HCT116 (cell line): Measurements from ENCODE around the gene VANGL2. TPM values are rescaled to one million over a fixed set of nuclear protein-coding genes. Genes with fewer than 3 reads are reported as not detected.

Experiments used
- ATAC-seq: fragments of 200-7000 bp; cut with Tn5 transposase; 2 replicates; pipeline ENCODE4 v1.9.1; 2020; ENCODE audit warnings: mild to moderate bottlenecking, moderate library complexity
- BruUV-seq: library from RNA; stranded (reverse); fragments of 400-500 nt; replicated peaks from 2 replicates; lab custom pipeline; 2021; lab: Mats Ljungman, UMichigan
- CTCF ChIA-PET: fragments of 300-600 bp; sonication (Branson Sonifier 250); formaldehyde crosslinking; loops from one replicate; lab custom pipeline; 2021; ENCODE audit warnings: antibody characterized with exemption; lab: Charles Lee
- POLR2A ChIA-PET: fragments of 300-600, 350-600 bp; sonication (Branson Sonifier 250); formaldehyde crosslinking; loops from one replicate; lab custom pipeline; 2021; ENCODE audit warnings: antibody characterized with exemption; lab: Charles Lee
- RAD21 ChIA-PET, 2 experiments: fragments of 300-600 bp; sonication (Branson Sonifier 250); formaldehyde crosslinking; loops; one replicate each; lab custom pipeline; 2023; ENCODE audit warnings: low total read pairs in 2 of 2; ENCODE audit not compliant: uncharacterized antibody in 2 of 2, unreplicated experiment in 2 of 2, low non-redundant PET in 1 of 2; lab: Charles Lee
- DNase-seq: peaks from one replicate; pipeline ENCODE4 v3.0.0-alpha.2; 2010; ENCODE audit warnings: low read depth, low spot score
- H2AFZ ChIP-seq: fragments of 200-600 bp; shearing (Covaris generic), sonication (generic); 2 replicates; pipeline ENCODE4 v1.6.1; 2017; ENCODE audit warnings: low read depth, mixed run types, mixed read lengths, antibody characterized with exemption, low read length; ENCODE audit not compliant: poor library complexity, severe bottlenecking
- H3K27ac ChIP-seq: 2 replicates; pipeline ENCODE4 v1.5.1; 2012; ENCODE audit warnings: low read depth, low read length
- H3K27me3 ChIP-seq: fragments of 200-600 bp; sonication (generic); 2 replicates; pipeline ENCODE4 v1.6.1; 2016; ENCODE audit warnings: mixed run types, low read length, mixed read lengths; ENCODE audit not compliant: insufficient read depth
- H3K36me3 ChIP-seq, 2 experiments: fragments of 200-500 bp in 1 of 2; fragments of 200-600 bp in 1 of 2; sonication (Bioruptor generic) in 1 of 2; sonication (generic) in 1 of 2; 2 replicates each; pipeline versions ENCODE4 v1.5.1 to v1.6.1; 2014 to 2016; ENCODE audit warnings: low read length in 2 of 2, inconsistent platforms in 1 of 2, mixed read lengths in 1 of 2, mixed run types in 1 of 2; ENCODE audit not compliant: insufficient read depth in 2 of 2, control insufficient read depth in 1 of 2
- H3K4me1 ChIP-seq, 2 experiments: fragments of 200-600 bp in 1 of 2; sonication (generic) in 1 of 2; 2 replicates each; pipeline versions ENCODE4 v1.5.1 to v1.6.1; 2012 to 2017; ENCODE audit warnings: low read length in 2 of 2, inconsistent platforms in 1 of 2, mild to moderate bottlenecking in 1 of 2, mixed read lengths in 1 of 2, mixed run types in 1 of 2, moderate library complexity in 1 of 2; ENCODE audit not compliant: insufficient read depth in 2 of 2, control insufficient read depth in 1 of 2
- H3K4me2 ChIP-seq: fragments of 200-600 bp; sonication (generic); 2 replicates; pipeline ENCODE4 v1.6.1; 2017; ENCODE audit warnings: mixed run types, low read length, mixed read lengths
- H3K4me3 ChIP-seq, 2 experiments: fragments of 200-600 bp in 1 of 2; sonication (generic) in 1 of 2; replicated peaks in 1 of 2; 2 replicates each; pipeline ENCODE4 v1.5.1; 2011 to 2016; ENCODE audit warnings: low read length in 2 of 2, control low read depth in 1 of 2, low read depth in 1 of 2, mild to moderate bottlenecking in 1 of 2, mixed read lengths in 1 of 2, mixed run types in 1 of 2
- H3K79me2 ChIP-seq: fragments of 200-600 bp; sonication (generic); 2 replicates; pipeline ENCODE4 v1.6.1; 2017; ENCODE audit warnings: mild to moderate bottlenecking, mixed run types, low read length, moderate library complexity, mixed read lengths; ENCODE audit not compliant: insufficient read depth
- H3K9ac ChIP-seq: fragments of 200-600 bp; sonication (generic); 2 replicates; pipeline ENCODE4 v1.6.1; 2016; ENCODE audit warnings: low read length, mixed read lengths
- H3K9me2 ChIP-seq: fragments of 200-600 bp; sonication (generic), shearing (Covaris generic); 2 replicates; pipeline ENCODE4 v1.6.1; 2017; ENCODE audit warnings: mixed run types, mild to moderate bottlenecking, moderate library complexity; ENCODE audit not compliant: insufficient read depth
- H3K9me3 ChIP-seq, 2 experiments: fragments of 200-500 bp in 1 of 2; fragments of 200-600 bp in 1 of 2; sonication (Bioruptor generic) in 1 of 2; sonication (generic) in 1 of 2; 2 replicates each; pipeline ENCODE4 v1.6.1; 2014 to 2017; ENCODE audit warnings: low read length in 2 of 2, mixed read lengths in 2 of 2, inconsistent platforms in 1 of 2, low read depth in 1 of 2, mild to moderate bottlenecking in 1 of 2, mixed run types in 1 of 2, moderate library complexity in 1 of 2; ENCODE audit not compliant: control insufficient read depth in 1 of 2, insufficient read depth in 1 of 2
- H4K20me1 ChIP-seq: fragments of 200-600 bp; sonication (generic), shearing (Covaris generic); 2 replicates; pipeline ENCODE4 v1.6.1; 2017; ENCODE audit warnings: mixed run types, mild to moderate bottlenecking, moderate library complexity; ENCODE audit not compliant: insufficient read depth
- CEBPB ChIP-seq: IDR thresholded peaks from 2 replicates; pipeline ENCODE4 v1.6.1; 2012; ENCODE audit warnings: low read depth
- EGR1 ChIP-seq: IDR thresholded peaks from 2 replicates; pipeline ENCODE4 v1.6.1; 2012; ENCODE audit warnings: low read depth
- EZH2 ChIP-seq: fragments of 200-600 bp; sonication (generic); IDR thresholded peaks from 2 replicates; pipeline ENCODE4 v1.6.1; 2017; ENCODE audit warnings: antibody characterized with exemption, mixed run types
- FOSL1 ChIP-seq: IDR thresholded peaks from 2 replicates; pipeline ENCODE4 v1.6.1; 2012; ENCODE audit warnings: low read depth
- POLR2A ChIP-seq: IDR thresholded peaks from 2 replicates; pipeline ENCODE4 v1.7.0; 2011; ENCODE audit warnings: borderline replicate concordance; ENCODE audit not compliant: insufficient read depth, insufficient read length; ENCODE audit errors: extremely low read depth
- POLR2AphosphoS5 ChIP-seq: IDR thresholded peaks from 2 replicates; pipeline ENCODE4 v1.6.1; 2011; ENCODE audit warnings: mild to moderate bottlenecking, low read depth, low read length, moderate library complexity
- RAD21 ChIP-seq: IDR thresholded peaks from 2 replicates; pipeline ENCODE4 v1.6.1; 2012; ENCODE audit warnings: low read depth, mild to moderate bottlenecking
- SP1 ChIP-seq: IDR thresholded peaks from 2 replicates; pipeline ENCODE4 v1.6.1; 2012; ENCODE audit warnings: low read depth
- ZBTB33 ChIP-seq: IDR thresholded peaks from 2 replicates; pipeline ENCODE4 v1.6.1; 2011; ENCODE audit warnings: mild to moderate bottlenecking, low read length, moderate library complexity; ENCODE audit not compliant: insufficient replicate concordance; ENCODE audit errors: extremely low read depth
- ZFX ChIP-seq: fragments of 450-650 bp; IDR thresholded peaks from 2 replicates; pipeline ENCODE4 v1.6.1; 2017
- intact Hi-C: fragments of 100-400 bp; cut with micrococcal nuclease; formaldehyde crosslinking; loops from 2 replicates; pipeline ENCODE4 v1.10.0; 2022
- total RNA-seq: library from RNA; stranded (reverse); gene quantifications from one replicate; pipeline ENCODE4 v1.2.1, GENCODE V29; 2021; ENCODE audit not compliant: unreplicated experiment
- TF ChIP-seq, protein P1 (sequence below): IDR thresholded peaks from 2 replicates; pipeline ENCODE4 v1.6.1; 2012
- TF ChIP-seq, protein P2 (sequence below): IDR thresholded peaks from 2 replicates; pipeline ENCODE4 v1.6.1; 2012; ENCODE audit warnings: low read depth

The VANGL2 gene
- total RNA-seq, 1 experiment from 2014 or later, result 1.1 TPM

DNA sequence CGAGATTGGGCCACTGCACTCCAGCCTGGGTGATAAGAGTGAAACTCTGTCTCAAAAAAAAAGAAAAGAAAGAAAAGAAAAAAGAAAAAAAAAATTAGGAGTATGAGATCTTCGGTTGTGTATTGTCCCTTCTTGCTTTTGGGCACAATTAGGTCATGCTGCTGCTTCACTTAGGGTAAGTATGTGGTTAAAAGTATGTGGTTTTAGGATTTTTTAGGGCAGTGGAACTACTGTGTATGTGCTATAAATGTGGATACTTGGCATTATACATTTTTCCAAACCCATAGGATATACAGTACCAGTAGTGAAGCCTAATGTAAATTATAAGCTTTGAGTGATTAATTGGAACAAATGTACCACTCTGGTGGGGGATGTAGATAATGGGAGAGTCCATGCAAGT is 31.2 kb downstream of the VANGL2 start:
- no peaks in the 10 kb centered on the region for H3K27me3 ChIP-seq
- H3K4me3 ChIP-seq, result no peak overlapping the region
- H3K27ac ChIP-seq, result no peak overlapping the region
- DNase-seq (no peak), ATAC-seq (no peak)
- no TSS peak for BruUV-seq
- RAD21 ChIA-PET, result no interaction called here
- no peaks in the 10 kb centered on the region for H3K9me3 ChIP-seq
- H3K36me3 ChIP-seq, result no peaks in the 10 kb centered on the region
- H4K20me1 ChIP-seq, result no peaks in the 10 kb centered on the region
- POLR2A ChIA-PET, result no interaction called here
- H3K9ac ChIP-seq, result no peak overlapping the region
- peaks cover 0 to 4% of the 10 kb centered on the region in 2 experiments; a peak in 1 of 4 replicates for H3K4me1 ChIP-seq
- H3K9me2 ChIP-seq, result no peaks in the 10 kb centered on the region
- no peak overlapping the region for H3K4me2 ChIP-seq
- CTCF ChIA-PET, result no interaction called here
- intact Hi-C loops, result no loop called here
- TF ChIP-seq ZBTB33, result no peak
- TF ChIP-seq, protein P1, sequence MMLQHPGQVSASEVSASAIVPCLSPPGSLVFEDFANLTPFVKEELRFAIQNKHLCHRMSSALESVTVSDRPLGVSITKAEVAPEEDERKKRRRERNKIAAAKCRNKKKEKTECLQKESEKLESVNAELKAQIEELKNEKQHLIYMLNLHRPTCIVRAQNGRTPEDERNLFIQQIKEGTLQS, result no peak
- TF ChIP-seq EGR1, result no peak
- no peak for TF ChIP-seq CEBPB
- no peak for TF ChIP-seq FOSL1
- no peak for TF ChIP-seq ZFX
- TF ChIP-seq, protein P2, sequence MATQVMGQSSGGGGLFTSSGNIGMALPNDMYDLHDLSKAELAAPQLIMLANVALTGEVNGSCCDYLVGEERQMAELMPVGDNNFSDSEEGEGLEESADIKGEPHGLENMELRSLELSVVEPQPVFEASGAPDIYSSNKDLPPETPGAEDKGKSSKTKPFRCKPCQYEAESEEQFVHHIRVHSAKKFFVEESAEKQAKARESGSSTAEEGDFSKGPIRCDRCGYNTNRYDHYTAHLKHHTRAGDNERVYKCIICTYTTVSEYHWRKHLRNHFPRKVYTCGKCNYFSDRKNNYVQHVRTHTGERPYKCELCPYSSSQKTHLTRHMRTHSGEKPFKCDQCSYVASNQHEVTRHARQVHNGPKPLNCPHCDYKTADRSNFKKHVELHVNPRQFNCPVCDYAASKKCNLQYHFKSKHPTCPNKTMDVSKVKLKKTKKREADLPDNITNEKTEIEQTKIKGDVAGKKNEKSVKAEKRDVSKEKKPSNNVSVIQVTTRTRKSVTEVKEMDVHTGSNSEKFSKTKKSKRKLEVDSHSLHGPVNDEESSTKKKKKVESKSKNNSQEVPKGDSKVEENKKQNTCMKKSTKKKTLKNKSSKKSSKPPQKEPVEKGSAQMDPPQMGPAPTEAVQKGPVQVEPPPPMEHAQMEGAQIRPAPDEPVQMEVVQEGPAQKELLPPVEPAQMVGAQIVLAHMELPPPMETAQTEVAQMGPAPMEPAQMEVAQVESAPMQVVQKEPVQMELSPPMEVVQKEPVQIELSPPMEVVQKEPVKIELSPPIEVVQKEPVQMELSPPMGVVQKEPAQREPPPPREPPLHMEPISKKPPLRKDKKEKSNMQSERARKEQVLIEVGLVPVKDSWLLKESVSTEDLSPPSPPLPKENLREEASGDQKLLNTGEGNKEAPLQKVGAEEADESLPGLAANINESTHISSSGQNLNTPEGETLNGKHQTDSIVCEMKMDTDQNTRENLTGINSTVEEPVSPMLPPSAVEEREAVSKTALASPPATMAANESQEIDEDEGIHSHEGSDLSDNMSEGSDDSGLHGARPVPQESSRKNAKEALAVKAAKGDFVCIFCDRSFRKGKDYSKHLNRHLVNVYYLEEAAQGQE, result no peak
- no peak for TF ChIP-seq EZH2
- TF ChIP-seq POLR2AphosphoS5, result no peak
- TF ChIP-seq SP1, result no peak
- no peak for TF ChIP-seq RAD21
- no peak for TF ChIP-seq POLR2A
- no peak overlapping the region for H2AFZ ChIP-seq
- H3K79me2 ChIP-seq, result no peaks in the 10 kb centered on the region
